CD4-positive, alpha-beta T cell (primary cell): ENCODE data around the gene ZNF383. TPM values are rescaled to one million over a fixed set of nuclear protein-coding genes. Genes with fewer than 3 reads are reported as not detected.
A peak's percentile ranks its signal among the peaks of the same experiment; 100 is the strongest.
"Not testable (repeated sequence)": the region's sequence is repeated elsewhere in the genome, so short reads cannot be mapped to it uniquely, and the experiment has no call there.

ENCODE experiments used
- ATAC-seq: fragments of 200-7000 bp; cut with Tn5 transposase; one replicate; pipeline ENCODE4 v1.10.0; 2022; ENCODE audit warnings: mild to moderate bottlenecking; ENCODE audit not compliant: poor library complexity
- CTCF ChIA-PET: fragments of 350-600 bp; sonication (Branson Sonifier 250); formaldehyde crosslinking; loops from one replicate; lab custom pipeline; 2021; ENCODE audit warnings: antibody characterized with exemption, inconsistent platforms; lab: Charles Lee
- POLR2A ChIA-PET: fragments of 350-600 bp; sonication (Branson Sonifier 250); formaldehyde crosslinking; loops from one replicate; lab custom pipeline; 2021; ENCODE audit warnings: antibody characterized with exemption, inconsistent platforms; lab: Charles Lee
- DNase-seq, 14 experiments: peaks; one replicate each; pipeline ENCODE4 v3.0.0-alpha.2; 2013 to 2020; ENCODE audit warnings: mixed read lengths in 2 of 14
- H3K27ac ChIP-seq, 2 donors: one replicate each; pipeline versions ENCODE4 v1.5.1 to v1.7.0; 2013; ENCODE audit warnings: low read length in 2 of 2, low read depth in 1 of 2, mild to moderate bottlenecking in 1 of 2
- H3K27me3 ChIP-seq, 2 experiments: 1 replicate in 1 of 2; 2 replicates in 1 of 2; pipeline versions ENCODE4 v1.6.1 to v1.7.0; 2013; ENCODE audit warnings: low read length in 2 of 2, control low read depth in 1 of 2, mild to moderate bottlenecking in 1 of 2, moderate library complexity in 1 of 2; ENCODE audit not compliant: insufficient read depth in 2 of 2, control insufficient read depth in 1 of 2
- H3K36me3 ChIP-seq: one replicate; pipeline ENCODE4 v1.6.1; 2013; ENCODE audit warnings: low read length, control low read depth; ENCODE audit not compliant: insufficient read depth
- H3K4me1 ChIP-seq: one replicate; pipeline ENCODE4 v1.6.1; 2013; ENCODE audit warnings: low read length, control low read depth; ENCODE audit not compliant: insufficient read depth
- H3K4me3 ChIP-seq: one replicate; pipeline ENCODE4 v1.5.1; 2013; ENCODE audit warnings: mild to moderate bottlenecking, low read length, moderate library complexity
- H3K9me3 ChIP-seq, 2 experiments: 1 replicate in 1 of 2; 2 replicates in 1 of 2; pipeline versions ENCODE4 v1.6.1 to v1.7.0; 2013; ENCODE audit warnings: low read length in 2 of 2, mild to moderate bottlenecking in 2 of 2, control low read depth in 1 of 2, moderate library complexity in 1 of 2; ENCODE audit not compliant: control insufficient read depth in 1 of 2, insufficient read depth in 1 of 2
- H3K27ac Mint-ChIP-seq: one replicate; pipeline ENCODE4 v1.8.0; 2020; ENCODE audit warnings: mixed read lengths
- H3K27me3 Mint-ChIP-seq: one replicate; pipeline ENCODE4 v1.8.0; 2021; ENCODE audit warnings: mixed read lengths
- H3K36me3 Mint-ChIP-seq: one replicate; pipeline ENCODE4 v1.8.0; 2021; ENCODE audit warnings: low read depth, mixed read lengths
- H3K4me1 Mint-ChIP-seq: one replicate; pipeline ENCODE4 v1.8.0; 2021; ENCODE audit warnings: low read depth, mixed read lengths
- H3K4me3 Mint-ChIP-seq: one replicate; pipeline ENCODE4 v1.8.0; 2020; ENCODE audit warnings: mild to moderate bottlenecking, mixed read lengths
- H3K9me3 Mint-ChIP-seq: one replicate; pipeline ENCODE4 v1.8.0; 2020; ENCODE audit warnings: mixed read lengths
- CTCF ChIP-seq: fragments of 200-600 bp; IDR thresholded peaks from one replicate; pipeline ENCODE4 v1.8.0; 2022; ENCODE audit warnings: antibody characterized with exemption, mild to moderate bottlenecking
- intact Hi-C, 2 experiments: fragments of 100-400 bp; cut with DNase I in 1 of 2; cut with micrococcal nuclease in 1 of 2; formaldehyde crosslinking; loops; one replicate each; pipeline versions ENCODE4 v1.15.1 to v1.9.0; 2023 to 2025; cut with DNase I, micrococcal nuclease
- polyA plus RNA-seq, 2 donors: library from polyadenylated mRNA; unstranded; fragments of 120-200 nt; gene quantifications; one replicate each; pipeline ENCODE4 v1.2.1, GENCODE V29; 2013
- total RNA-seq, 174 experiments: library from RNA in 2 of 174; stranded (reverse) in 2 of 174; gene quantifications; one replicate each; pipeline ENCODE4 v1.2.3 and lab custom pipeline; 2021 to 2026

Gene ZNF383
- total RNA-seq = 10 to 100 TPM; 13.1 to 15.7 TPM
- polyA plus RNA-seq (2013, experiment 1 of 2) = 9.5 TPM
- 11.4 TPM for polyA plus RNA-seq (2013, experiment 2 of 2)
- 8.0 to 70.8 (median 37.3) reads per million in 172 experiments for total RNA-seq (lab: John Stamatoyannopoulos, UW)

- Mint-ChIP-seq H3K27ac (peak within 1 kb of the TSS; percentile 89), H3K9me3 (peaks cover 5% of the 10 kb centered on the region), H3K4me3 (peak within 1 kb of the TSS; percentile 93), H3K4me1 (peaks cover 42% of the 10 kb centered on the region), H3K27me3 (no peaks in the 10 kb centered on the region), H3K36me3 (peaks cover 56% of the 10 kb centered on the region)
- peak within 1 kb of the TSS; percentile 94 for H3K4me3 ChIP-seq
- peak within 1 kb of the TSS; percentile 81 to 90 for H3K27ac ChIP-seq
- TF ChIP-seq CTCF = no peak
- ChIA-PET POLR2A (interaction anchor here (0.7 to 2.7 kb wide), 20 partner anchors 9 to 839 kb away, joined by 3 to 16 read pairs (median 6); partner anchors contain the start of genes ZFP14, ZNF420, ZNF527 and ZNF540), CTCF (interaction anchor here (0.7 to 1.4 kb wide), 2 partner anchors 10 to 245 kb away, joined by 3 to 7 read pairs; no protein-coding TSS in a partner anchor)
- ATAC-seq = peak; percentile 84
- H3K27me3 ChIP-seq = no peaks in the 10 kb centered on the region
- peaks cover 16% of the 10 kb centered on the region for H3K36me3 ChIP-seq
- DNase-seq = peak; percentile 66 to 90 (median 78)
- intact Hi-C loops = loop anchor here (1.0 to 10.0 kb wide), 12 partner anchors 8 to 1001 kb away; partner anchors contain the start of genes ZNF420 (in 2 of the 2), ZNF146 (in 1 of the 2), ZNF260 (in 1 of the 2) and ZNF345 (in 1 of the 2)
- H3K4me1 ChIP-seq = peaks cover 14% of the 10 kb centered on the region
- H3K9me3 ChIP-seq = peaks cover 10 to 34% of the 10 kb centered on the region in 2 experiments
Measured at GRCh38 chr19:37217775-37218591, at the start of gene ZNF383. Gene ZNF383, plus strand, starts transcription at chr19:37218214. Its CDS starts 12,240 bp downstream, at chr19:37230454.

- no peak for TF ChIP-seq CTCF
- H3K27me3 Mint-ChIP-seq = no peaks in the 10 kb centered on the region
- H3K27ac ChIP-seq = peak within 1 kb of the TSS; percentile 63 to 73
- peaks cover 14% of the 10 kb centered on the region for H3K9me3 Mint-ChIP-seq
- H3K4me3 Mint-ChIP-seq = no peak within 1 kb of the TSS
- intact Hi-C loops = loop anchor here (1.0 to 10.0 kb wide), 14 partner anchors 38 to 1200 kb away; partner anchors contain the start of genes ZNF420 (in 2 of the 2), ZNF585B (in 2 of the 2), PSMD8 (in 1 of the 2) and SIPA1L3 (in 1 of the 2)
- H3K27me3 ChIP-seq = no peaks in the 10 kb centered on the region
- peak within 1 kb of the TSS; percentile 77 for H3K4me3 ChIP-seq
- H3K4me1 ChIP-seq = peaks cover 11% of the 10 kb centered on the region
- H3K9me3 ChIP-seq = peaks cover 24 to 26% of the 10 kb centered on the region in 2 experiments
- H3K4me1 Mint-ChIP-seq = no peaks in the 10 kb centered on the region
- ChIA-PET POLR2A (interaction anchor here (0.5 to 1.7 kb wide), 12 partner anchors 13 to 734 kb away, joined by 3 to 10 read pairs (median 4); partner anchors contain the start of genes WDR87, ZNF345, ZNF383 and ZNF420), CTCF (interaction anchor here (2.0 kb wide), 1 partner anchor 199 kb away, joined by 7 read pairs; no protein-coding TSS in a partner anchor)
- DNase-seq (peak; percentile 83 to 98 (median 89)), ATAC-seq (peak; percentile 99)
- no peak within 1 kb of the TSS for H3K27ac Mint-ChIP-seq
- H3K36me3 Mint-ChIP-seq = peaks cover 42% of the 10 kb centered on the region
- peaks cover 23% of the 10 kb centered on the region for H3K36me3 ChIP-seq
Measured at GRCh38 chr19:37172368-37173366, 45.3 kb upstream of the ZNF383 start, which contains the start of gene ZNF585A. Gene ZNF585A, minus strand, starts transcription at chr19:37172695. Its CDS starts 2,785 bp downstream, at chr19:37169910.

DNA sequence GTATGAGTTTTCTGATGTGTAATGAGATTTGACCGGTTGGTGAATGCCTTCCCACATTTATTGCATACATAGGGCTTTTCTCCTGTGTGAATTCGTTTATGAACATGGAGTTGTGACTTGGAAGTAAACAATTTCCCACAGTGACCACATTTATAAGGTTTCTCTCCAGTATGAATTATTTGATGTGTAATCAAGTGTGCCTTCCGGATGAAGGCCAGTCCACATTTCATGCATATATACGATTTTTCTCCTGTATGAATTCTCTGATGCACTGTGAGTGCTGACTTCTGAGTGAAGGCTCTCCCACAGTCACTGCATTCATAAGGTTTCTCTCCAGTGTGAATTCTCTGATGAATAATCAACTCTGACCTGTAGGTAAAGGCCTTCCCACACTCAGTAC lies 31.9 kb upstream of the ZNF383 start:
- H3K27me3 Mint-ChIP-seq = not testable (repeated sequence)

DNA sequence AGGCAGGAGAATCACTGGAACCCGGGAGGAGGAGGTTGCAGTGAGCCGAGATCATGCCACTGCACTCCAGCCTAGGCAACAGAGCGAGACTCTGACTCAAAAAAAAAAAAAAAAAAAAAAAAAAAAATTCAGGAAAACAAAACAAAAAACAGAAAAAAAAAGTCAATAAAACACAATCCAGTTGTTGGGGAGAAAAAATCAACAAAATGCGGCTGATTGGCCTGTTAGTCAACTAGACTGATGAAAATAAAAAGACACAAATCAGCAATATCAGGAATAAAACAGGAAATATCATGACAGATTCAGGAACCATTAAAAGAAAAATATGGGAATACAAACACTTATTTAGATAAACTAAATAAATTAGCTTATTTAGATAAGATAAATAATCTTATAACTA lies 22.8 kb upstream of the ZNF383 start:
- H3K4me3 Mint-ChIP-seq, H3K4me3 ChIP-seq, H3K27me3 Mint-ChIP-seq, H3K27ac ChIP-seq, H3K4me1 ChIP-seq, POLR2A ChIA-PET, H3K27me3 ChIP-seq, H3K4me1 Mint-ChIP-seq, intact Hi-C loops, DNase-seq, ATAC-seq, H3K9me3 Mint-ChIP-seq, CTCF ChIA-PET, H3K27ac Mint-ChIP-seq: not testable (repeated sequence)
- peaks cover 63 to 72% of the 10 kb centered on the region in 2 experiments for H3K9me3 ChIP-seq
- peaks cover 98% of the 10 kb centered on the region for H3K36me3 Mint-ChIP-seq
- peaks cover 27% of the 10 kb centered on the region for H3K36me3 ChIP-seq

More for the DNA sequence above, 31.9 kb upstream of the ZNF383 start:
- CTCF ChIA-PET, DNase-seq, H3K4me3 ChIP-seq, intact Hi-C loops, H3K27ac ChIP-seq, H3K27ac Mint-ChIP-seq, H3K4me1 Mint-ChIP-seq, H3K4me1 ChIP-seq, H3K27me3 ChIP-seq, POLR2A ChIA-PET, H3K4me3 Mint-ChIP-seq, ATAC-seq: not testable (repeated sequence)
- peaks cover 47 to 90% of the 10 kb centered on the region in 2 experiments for H3K9me3 ChIP-seq
- peaks cover 33% of the 10 kb centered on the region for H3K36me3 ChIP-seq
- peaks cover 19% of the 10 kb centered on the region for H3K9me3 Mint-ChIP-seq
- peaks cover 90% of the 10 kb centered on the region for H3K36me3 Mint-ChIP-seq
